Measurements from ENCODE around the gene HS6ST3. TPM values are rescaled to one million over a fixed set of nuclear protein-coding genes. Genes with fewer than 3 reads are reported as not detected.

HS6ST3 gene
- total RNA-seq, 1 experiment from 2014 or later: 1.2 TPM

DNA sequence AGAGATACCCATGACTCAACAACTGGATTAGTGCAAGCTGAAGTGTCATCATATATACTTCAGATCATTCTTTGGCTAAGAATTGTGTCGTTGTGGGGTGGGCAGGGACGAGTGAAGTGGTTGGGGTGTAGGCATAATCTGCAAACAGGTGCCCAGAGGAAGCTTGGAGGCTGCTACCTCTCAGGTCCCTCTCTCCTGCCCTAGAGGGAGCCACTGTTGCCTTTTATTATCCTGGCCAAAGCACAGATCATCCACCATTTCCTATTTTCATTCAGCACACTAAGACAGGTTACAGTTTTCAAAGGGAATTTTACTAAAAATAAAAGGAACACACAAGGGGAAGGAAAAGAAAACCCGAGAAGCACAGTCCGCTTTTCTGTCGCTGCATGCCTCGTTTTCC, 126.6 kb downstream of the HS6ST3 start:
- Mint-ChIP-seq H3K27me3 (ENCODE audit: low read depth) (no peaks in the 10 kb centered on the region), H3K4me1 (no peaks in the 10 kb centered on the region), H3K36me3 (no peaks in the 10 kb centered on the region), H3K27ac (no peak overlapping the region), H3K9me3 (peaks cover 7% of the 10 kb centered on the region), H3K4me3 (no peak overlapping the region)
- DNase-seq (ENCODE audit: low spot score) (peak; percentile 16), ATAC-seq (peak; percentile 84)
- ChIA-PET POLR2A (no interaction called here), CTCF (interaction anchor here (0.8 to 1.5 kb wide), 4 partner anchors 13 to 601 kb away, joined by 3 to 5 read pairs (median 4); no protein-coding TSS in a partner anchor)
- TF ChIP-seq, protein P1, sequence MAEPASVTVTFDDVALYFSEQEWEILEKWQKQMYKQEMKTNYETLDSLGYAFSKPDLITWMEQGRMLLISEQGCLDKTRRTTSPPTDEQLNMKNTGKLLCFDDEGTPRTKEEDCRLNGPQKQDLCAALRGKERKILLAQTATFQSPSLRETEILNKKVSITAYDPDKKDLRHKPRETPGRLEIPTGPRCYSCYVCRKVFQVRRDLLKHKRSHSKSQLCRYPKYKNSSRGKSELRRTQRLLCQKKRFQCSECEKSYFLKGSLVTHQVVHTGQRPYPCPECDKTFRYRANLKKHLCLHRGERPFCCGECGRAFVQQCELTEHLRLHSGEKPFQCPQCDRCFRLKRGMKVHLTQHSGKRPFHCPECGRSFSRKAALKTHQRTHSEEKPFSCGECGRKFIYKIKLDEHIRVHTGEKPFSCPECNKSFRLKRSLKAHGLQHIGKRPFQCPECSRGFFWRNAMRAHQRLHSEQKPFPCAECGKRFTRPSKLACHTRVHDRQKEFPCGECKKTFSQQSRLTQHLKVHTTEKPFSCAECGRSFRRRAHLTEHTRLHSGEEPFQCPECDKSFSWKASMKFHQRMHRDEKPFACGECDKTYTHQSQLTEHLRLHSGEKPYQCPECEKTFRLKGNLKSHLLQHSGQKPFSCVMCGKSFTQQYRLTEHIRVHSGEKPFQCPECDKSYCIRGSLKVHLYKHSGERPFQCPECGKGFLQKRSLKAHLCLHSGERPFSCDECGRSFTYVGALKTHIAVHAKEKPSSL (CRISPR knock-in tag; conservative IDR thresholded peaks at IDR 0.05): no peak
- TF ChIP-seq KAT7 (CRISPR knock-in tag; IDR thresholded peaks at IDR 0.05; ENCODE audit: borderline replicate concordance) (no peak), ZNF396 (CRISPR knock-in tag; IDR thresholded peaks at IDR 0.05; ENCODE audit: borderline replicate concordance) (no peak), NR3C1 (CRISPR knock-in tag; conservative IDR thresholded peaks at IDR 0.05; ENCODE audit: low read depth) (no peak), ZNF416 (CRISPR knock-in tag; IDR thresholded peaks at IDR 0.05) (no peak), TEAD1 (CRISPR knock-in tag; IDR thresholded peaks at IDR 0.05) (no peak), CBFB (CRISPR knock-in tag; IDR thresholded peaks at IDR 0.05; ENCODE audit: low read depth) (no peak), TP53 (CRISPR knock-in tag; IDR thresholded peaks at IDR 0.05) (no peak), JUN (CRISPR knock-in tag; IDR thresholded peaks at IDR 0.05) (no peak)
- TF ChIP-seq, protein P2, sequence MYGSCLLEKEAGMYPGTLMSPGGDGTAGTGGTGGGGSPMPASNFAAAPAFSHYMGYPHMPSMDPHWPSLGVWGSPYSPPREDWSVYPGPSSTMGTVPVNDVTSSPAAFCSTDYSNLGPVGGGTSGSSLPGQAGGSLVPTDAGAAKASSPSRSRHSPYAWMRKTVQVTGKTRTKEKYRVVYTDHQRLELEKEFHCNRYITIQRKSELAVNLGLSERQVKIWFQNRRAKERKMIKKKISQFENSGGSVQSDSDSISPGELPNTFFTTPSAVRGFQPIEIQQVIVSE (CRISPR knock-in tag; IDR thresholded peaks at IDR 0.05; ENCODE audit: borderline replicate concordance): no peak
- TF ChIP-seq, protein P3, sequence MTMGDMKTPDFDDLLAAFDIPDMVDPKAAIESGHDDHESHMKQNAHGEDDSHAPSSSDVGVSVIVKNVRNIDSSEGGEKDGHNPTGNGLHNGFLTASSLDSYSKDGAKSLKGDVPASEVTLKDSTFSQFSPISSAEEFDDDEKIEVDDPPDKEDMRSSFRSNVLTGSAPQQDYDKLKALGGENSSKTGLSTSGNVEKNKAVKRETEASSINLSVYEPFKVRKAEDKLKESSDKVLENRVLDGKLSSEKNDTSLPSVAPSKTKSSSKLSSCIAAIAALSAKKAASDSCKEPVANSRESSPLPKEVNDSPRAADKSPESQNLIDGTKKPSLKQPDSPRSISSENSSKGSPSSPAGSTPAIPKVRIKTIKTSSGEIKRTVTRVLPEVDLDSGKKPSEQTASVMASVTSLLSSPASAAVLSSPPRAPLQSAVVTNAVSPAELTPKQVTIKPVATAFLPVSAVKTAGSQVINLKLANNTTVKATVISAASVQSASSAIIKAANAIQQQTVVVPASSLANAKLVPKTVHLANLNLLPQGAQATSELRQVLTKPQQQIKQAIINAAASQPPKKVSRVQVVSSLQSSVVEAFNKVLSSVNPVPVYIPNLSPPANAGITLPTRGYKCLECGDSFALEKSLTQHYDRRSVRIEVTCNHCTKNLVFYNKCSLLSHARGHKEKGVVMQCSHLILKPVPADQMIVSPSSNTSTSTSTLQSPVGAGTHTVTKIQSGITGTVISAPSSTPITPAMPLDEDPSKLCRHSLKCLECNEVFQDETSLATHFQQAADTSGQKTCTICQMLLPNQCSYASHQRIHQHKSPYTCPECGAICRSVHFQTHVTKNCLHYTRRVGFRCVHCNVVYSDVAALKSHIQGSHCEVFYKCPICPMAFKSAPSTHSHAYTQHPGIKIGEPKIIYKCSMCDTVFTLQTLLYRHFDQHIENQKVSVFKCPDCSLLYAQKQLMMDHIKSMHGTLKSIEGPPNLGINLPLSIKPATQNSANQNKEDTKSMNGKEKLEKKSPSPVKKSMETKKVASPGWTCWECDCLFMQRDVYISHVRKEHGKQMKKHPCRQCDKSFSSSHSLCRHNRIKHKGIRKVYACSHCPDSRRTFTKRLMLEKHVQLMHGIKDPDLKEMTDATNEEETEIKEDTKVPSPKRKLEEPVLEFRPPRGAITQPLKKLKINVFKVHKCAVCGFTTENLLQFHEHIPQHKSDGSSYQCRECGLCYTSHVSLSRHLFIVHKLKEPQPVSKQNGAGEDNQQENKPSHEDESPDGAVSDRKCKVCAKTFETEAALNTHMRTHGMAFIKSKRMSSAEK (CRISPR knock-in tag; IDR thresholded peaks at IDR 0.05; ENCODE audit: borderline replicate concordance): no peak
- TF ChIP-seq, protein P4, sequence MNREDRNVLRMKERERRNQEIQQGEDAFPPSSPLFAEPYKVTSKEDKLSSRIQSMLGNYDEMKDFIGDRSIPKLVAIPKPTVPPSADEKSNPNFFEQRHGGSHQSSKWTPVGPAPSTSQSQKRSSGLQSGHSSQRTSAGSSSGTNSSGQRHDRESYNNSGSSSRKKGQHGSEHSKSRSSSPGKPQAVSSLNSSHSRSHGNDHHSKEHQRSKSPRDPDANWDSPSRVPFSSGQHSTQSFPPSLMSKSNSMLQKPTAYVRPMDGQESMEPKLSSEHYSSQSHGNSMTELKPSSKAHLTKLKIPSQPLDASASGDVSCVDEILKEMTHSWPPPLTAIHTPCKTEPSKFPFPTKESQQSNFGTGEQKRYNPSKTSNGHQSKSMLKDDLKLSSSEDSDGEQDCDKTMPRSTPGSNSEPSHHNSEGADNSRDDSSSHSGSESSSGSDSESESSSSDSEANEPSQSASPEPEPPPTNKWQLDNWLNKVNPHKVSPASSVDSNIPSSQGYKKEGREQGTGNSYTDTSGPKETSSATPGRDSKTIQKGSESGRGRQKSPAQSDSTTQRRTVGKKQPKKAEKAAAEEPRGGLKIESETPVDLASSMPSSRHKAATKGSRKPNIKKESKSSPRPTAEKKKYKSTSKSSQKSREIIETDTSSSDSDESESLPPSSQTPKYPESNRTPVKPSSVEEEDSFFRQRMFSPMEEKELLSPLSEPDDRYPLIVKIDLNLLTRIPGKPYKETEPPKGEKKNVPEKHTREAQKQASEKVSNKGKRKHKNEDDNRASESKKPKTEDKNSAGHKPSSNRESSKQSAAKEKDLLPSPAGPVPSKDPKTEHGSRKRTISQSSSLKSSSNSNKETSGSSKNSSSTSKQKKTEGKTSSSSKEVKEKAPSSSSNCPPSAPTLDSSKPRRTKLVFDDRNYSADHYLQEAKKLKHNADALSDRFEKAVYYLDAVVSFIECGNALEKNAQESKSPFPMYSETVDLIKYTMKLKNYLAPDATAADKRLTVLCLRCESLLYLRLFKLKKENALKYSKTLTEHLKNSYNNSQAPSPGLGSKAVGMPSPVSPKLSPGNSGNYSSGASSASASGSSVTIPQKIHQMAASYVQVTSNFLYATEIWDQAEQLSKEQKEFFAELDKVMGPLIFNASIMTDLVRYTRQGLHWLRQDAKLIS (CRISPR knock-in tag; IDR thresholded peaks at IDR 0.05; ENCODE audit: borderline replicate concordance): no peak
- TF ChIP-seq, protein P5, sequence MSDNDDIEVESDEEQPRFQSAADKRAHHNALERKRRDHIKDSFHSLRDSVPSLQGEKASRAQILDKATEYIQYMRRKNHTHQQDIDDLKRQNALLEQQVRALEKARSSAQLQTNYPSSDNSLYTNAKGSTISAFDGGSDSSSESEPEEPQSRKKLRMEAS (CRISPR knock-in tag; IDR thresholded peaks at IDR 0.05): no peak
- TF ChIP-seq, protein P6, sequence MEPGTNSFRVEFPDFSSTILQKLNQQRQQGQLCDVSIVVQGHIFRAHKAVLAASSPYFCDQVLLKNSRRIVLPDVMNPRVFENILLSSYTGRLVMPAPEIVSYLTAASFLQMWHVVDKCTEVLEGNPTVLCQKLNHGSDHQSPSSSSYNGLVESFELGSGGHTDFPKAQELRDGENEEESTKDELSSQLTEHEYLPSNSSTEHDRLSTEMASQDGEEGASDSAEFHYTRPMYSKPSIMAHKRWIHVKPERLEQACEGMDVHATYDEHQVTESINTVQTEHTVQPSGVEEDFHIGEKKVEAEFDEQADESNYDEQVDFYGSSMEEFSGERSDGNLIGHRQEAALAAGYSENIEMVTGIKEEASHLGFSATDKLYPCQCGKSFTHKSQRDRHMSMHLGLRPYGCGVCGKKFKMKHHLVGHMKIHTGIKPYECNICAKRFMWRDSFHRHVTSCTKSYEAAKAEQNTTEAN (CRISPR knock-in tag; IDR thresholded peaks at IDR 0.05): no peak
- TF ChIP-seq, protein P7, sequence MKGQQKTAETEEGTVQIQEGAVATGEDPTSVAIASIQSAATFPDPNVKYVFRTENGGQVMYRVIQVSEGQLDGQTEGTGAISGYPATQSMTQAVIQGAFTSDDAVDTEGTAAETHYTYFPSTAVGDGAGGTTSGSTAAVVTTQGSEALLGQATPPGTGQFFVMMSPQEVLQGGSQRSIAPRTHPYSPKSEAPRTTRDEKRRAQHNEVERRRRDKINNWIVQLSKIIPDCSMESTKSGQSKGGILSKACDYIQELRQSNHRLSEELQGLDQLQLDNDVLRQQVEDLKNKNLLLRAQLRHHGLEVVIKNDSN (CRISPR knock-in tag; IDR thresholded peaks at IDR 0.05): no peak
- TF ChIP-seq, protein P8, sequence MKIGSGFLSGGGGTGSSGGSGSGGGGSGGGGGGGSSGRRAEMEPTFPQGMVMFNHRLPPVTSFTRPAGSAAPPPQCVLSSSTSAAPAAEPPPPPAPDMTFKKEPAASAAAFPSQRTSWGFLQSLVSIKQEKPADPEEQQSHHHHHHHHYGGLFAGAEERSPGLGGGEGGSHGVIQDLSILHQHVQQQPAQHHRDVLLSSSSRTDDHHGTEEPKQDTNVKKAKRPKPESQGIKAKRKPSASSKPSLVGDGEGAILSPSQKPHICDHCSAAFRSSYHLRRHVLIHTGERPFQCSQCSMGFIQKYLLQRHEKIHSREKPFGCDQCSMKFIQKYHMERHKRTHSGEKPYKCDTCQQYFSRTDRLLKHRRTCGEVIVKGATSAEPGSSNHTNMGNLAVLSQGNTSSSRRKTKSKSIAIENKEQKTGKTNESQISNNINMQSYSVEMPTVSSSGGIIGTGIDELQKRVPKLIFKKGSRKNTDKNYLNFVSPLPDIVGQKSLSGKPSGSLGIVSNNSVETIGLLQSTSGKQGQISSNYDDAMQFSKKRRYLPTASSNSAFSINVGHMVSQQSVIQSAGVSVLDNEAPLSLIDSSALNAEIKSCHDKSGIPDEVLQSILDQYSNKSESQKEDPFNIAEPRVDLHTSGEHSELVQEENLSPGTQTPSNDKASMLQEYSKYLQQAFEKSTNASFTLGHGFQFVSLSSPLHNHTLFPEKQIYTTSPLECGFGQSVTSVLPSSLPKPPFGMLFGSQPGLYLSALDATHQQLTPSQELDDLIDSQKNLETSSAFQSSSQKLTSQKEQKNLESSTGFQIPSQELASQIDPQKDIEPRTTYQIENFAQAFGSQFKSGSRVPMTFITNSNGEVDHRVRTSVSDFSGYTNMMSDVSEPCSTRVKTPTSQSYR (CRISPR knock-in tag; IDR thresholded peaks at IDR 0.05): no peak

Measured in WTC11 (cell line).